CD8-positive, alpha-beta memory T cell (primary cell): Measurements from ENCODE around the gene KIF20B. TPM values are rescaled to one million over a fixed set of nuclear protein-coding genes. Genes with fewer than 3 reads are reported as not detected.
A peak's percentile ranks its signal among the peaks of the same experiment; 100 is the strongest.

ENCODE experiments used
- CTCF ChIA-PET: fragments of 350-600 bp; sonication (Branson Sonifier 250); formaldehyde crosslinking; loops from one replicate; lab custom pipeline; 2021; ENCODE audit warnings: antibody characterized with exemption; lab: Charles Lee
- POLR2A ChIA-PET: fragments of 350-600 bp; sonication (Branson Sonifier 250); formaldehyde crosslinking; loops from one replicate; lab custom pipeline; 2021; ENCODE audit warnings: antibody characterized with exemption; lab: Charles Lee
- DNase-seq, 5 donors: peaks; one replicate each; pipeline versions ENCODE4 v3.0.0 to v3.0.0-alpha.2; 2020 to 2022; ENCODE audit warnings: mixed read lengths in 1 of 5
- H3K27ac ChIP-seq: one replicate; pipeline ENCODE4 v1.7.0; 2013; ENCODE audit warnings: low read depth, mild to moderate bottlenecking, low read length, moderate library complexity
- H3K27me3 ChIP-seq: 2 replicates; pipeline ENCODE4 v1.7.0; 2013; ENCODE audit warnings: low read length, mild to moderate bottlenecking; ENCODE audit not compliant: insufficient read depth, poor library complexity, severe bottlenecking
- H3K36me3 ChIP-seq: 2 replicates; pipeline ENCODE4 v1.7.0; 2013; ENCODE audit warnings: mild to moderate bottlenecking, low read length, moderate library complexity; ENCODE audit not compliant: insufficient read depth
- H3K4me1 ChIP-seq: 2 replicates; pipeline ENCODE4 v1.7.0; 2013; ENCODE audit warnings: mild to moderate bottlenecking, low read length, moderate library complexity; ENCODE audit not compliant: insufficient read depth
- H3K4me3 ChIP-seq: 2 replicates; pipeline ENCODE4 v1.7.0; 2013; ENCODE audit warnings: mild to moderate bottlenecking, low read length
- H3K9me3 ChIP-seq: 2 replicates; pipeline ENCODE4 v1.7.0; 2013; ENCODE audit warnings: mild to moderate bottlenecking, low read length
- H3K27ac Mint-ChIP-seq, 8 donors: one replicate each; pipeline ENCODE4 v1.8.0; 2020 to 2021; ENCODE audit warnings: mixed read lengths in 8 of 8, mild to moderate bottlenecking in 6 of 8, inconsistent platforms in 3 of 8, moderate library complexity in 3 of 8
- H3K27me3 Mint-ChIP-seq, 2 donors: one replicate each; pipeline ENCODE4 v1.8.0; 2020 to 2021; ENCODE audit warnings: mixed read lengths in 2 of 2, mild to moderate bottlenecking in 1 of 2, moderate library complexity in 1 of 2
- H3K36me3 Mint-ChIP-seq, 3 donors: one replicate each; pipeline ENCODE4 v1.8.0; 2020 to 2021; ENCODE audit warnings: mixed read lengths in 3 of 3, inconsistent platforms in 1 of 3, mild to moderate bottlenecking in 1 of 3
- H3K4me1 Mint-ChIP-seq, 3 donors: one replicate each; pipeline ENCODE4 v1.8.0; 2020 to 2021; ENCODE audit warnings: mixed read lengths in 3 of 3, inconsistent platforms in 1 of 3, mild to moderate bottlenecking in 1 of 3
- H3K4me3 Mint-ChIP-seq, 7 donors: one replicate each; pipeline ENCODE4 v1.8.0; 2020 to 2021; ENCODE audit warnings: mixed read lengths in 7 of 7, mild to moderate bottlenecking in 6 of 7, moderate library complexity in 4 of 7, inconsistent platforms in 2 of 7
- H3K9me3 Mint-ChIP-seq, 5 donors: one replicate each; pipeline ENCODE4 v1.8.0; 2020 to 2022; ENCODE audit warnings: mixed read lengths in 5 of 5, mild to moderate bottlenecking in 3 of 5, moderate library complexity in 2 of 5, inconsistent platforms in 1 of 5
- polyA plus RNA-seq: library from polyadenylated mRNA; unstranded; fragments of 300-500 nt; fragmentation: Illumina TruSeq; gene quantifications from one replicate; pipeline ENCODE4 v1.2.3, GENCODE V29; 2021
- total RNA-seq, 2 experiments: library from RNA; stranded (reverse); gene quantifications; one replicate each; pipeline ENCODE4 v1.2.3, GENCODE V29; 2021

Gene KIF20B
- total RNA-seq (10 to 100 TPM; 39.9 to 40.4 TPM), polyA plus RNA-seq (23.8 TPM)

GRCh38 chr10:89701242-89702120 lies at the start of gene KIF20B:
Gene KIF20B (plus strand): TSS chr10:89701590. CDS start chr10:89705295, 3,705 bp downstream.
- peaks cover 13% of the 10 kb centered on the region for H3K4me1 ChIP-seq
- H3K27me3 ChIP-seq: no peaks in the 10 kb centered on the region
- no peaks in the 10 kb centered on the region for H3K27me3 Mint-ChIP-seq
- CTCF ChIA-PET: interaction anchor here (0.8 to 1.4 kb wide), 5 partner anchors 11 to 337 kb away, joined by 3 to 5 read pairs (median 3); no protein-coding TSS in a partner anchor
- H3K27ac Mint-ChIP-seq: peak within 1 kb of the TSS; percentile 91 to 100 (median 99)
- peaks cover 0 to 11% (median 4%) of the 10 kb centered on the region in 3 donors for H3K36me3 Mint-ChIP-seq
- H3K9me3 Mint-ChIP-seq: no peaks in the 10 kb centered on the region
- H3K27ac ChIP-seq: peak within 1 kb of the TSS; percentile 84
- peak within 1 kb of the TSS; percentile 95 to 99 (median 97) for H3K4me3 Mint-ChIP-seq
- peaks cover 31 to 53% (median 47%) of the 10 kb centered on the region in 3 donors for H3K4me1 Mint-ChIP-seq
- peak within 1 kb of the TSS; percentile 86 for H3K4me3 ChIP-seq
- H3K36me3 ChIP-seq: no peaks in the 10 kb centered on the region
- DNase-seq: peak; percentile 91 to 96 (median 95)
- POLR2A ChIA-PET: interaction anchor here (0.6 to 1.4 kb wide), 9 partner anchors 9 to 1462 kb away, joined by 3 to 5 read pairs (median 4); partner anchors contain the start of genes IFIT5, LIPA and RNLS
- no peaks in the 10 kb centered on the region for H3K9me3 ChIP-seq

- Histone ChIP-seq H3K4me1 (no peaks in the 10 kb centered on the region), H3K9me3 (no peaks in the 10 kb centered on the region), H3K27me3 (no peaks in the 10 kb centered on the region), H3K27ac (no peak overlapping the region), H3K36me3 (no peaks in the 10 kb centered on the region), H3K4me3 (no peak overlapping the region)
- no peak overlapping the region for H3K4me3 Mint-ChIP-seq
- H3K27me3 Mint-ChIP-seq: peaks cover 22 to 29% of the 10 kb centered on the region in 2 donors
- DNase-seq: no peak
- POLR2A ChIA-PET: no interaction called here
- H3K9me3 Mint-ChIP-seq: peaks cover 0 to 2% (median 0%) of the 10 kb centered on the region in 5 donors
- CTCF ChIA-PET: no interaction called here
- no peak overlapping the region for H3K27ac Mint-ChIP-seq
- H3K36me3 Mint-ChIP-seq: peaks cover 0 to 4% (median 0%) of the 10 kb centered on the region in 3 donors
- H3K4me1 Mint-ChIP-seq: no peaks in the 10 kb centered on the region
Observed at GRCh38 chr10:89651916-89652573, 49.3 kb upstream of the KIF20B start.

DNA sequence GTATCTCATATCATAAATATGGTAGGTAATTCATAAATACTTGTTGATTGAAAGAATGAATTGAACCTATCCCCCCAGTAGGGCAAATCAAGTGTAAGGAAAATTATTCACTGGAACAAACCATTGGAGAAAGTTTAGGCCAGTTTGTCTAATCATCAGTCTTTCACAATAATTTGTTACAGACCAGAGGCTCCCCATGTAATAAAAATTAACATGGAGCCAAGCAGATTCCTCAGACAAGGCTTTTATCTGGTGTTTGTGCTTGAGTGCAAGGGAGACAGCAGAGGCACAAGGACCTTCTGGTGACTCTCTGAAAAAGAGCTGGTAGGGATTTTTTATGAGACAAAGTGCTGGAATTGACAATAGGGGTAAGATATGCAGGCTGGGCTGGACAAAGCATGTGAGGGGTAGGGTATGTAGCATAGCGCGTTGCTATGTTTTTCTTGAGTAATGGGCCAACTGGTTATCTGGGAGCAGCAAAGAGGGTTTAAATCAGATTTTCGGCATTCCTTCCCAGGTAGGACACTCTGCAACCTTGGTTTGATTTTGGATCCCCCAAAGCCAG lies 48.5 kb upstream of the KIF20B start:
- DNase-seq: no peak
- H3K27ac Mint-ChIP-seq: no peak overlapping the region
- no peaks in the 10 kb centered on the region for H3K27me3 ChIP-seq
- H3K4me1 Mint-ChIP-seq: no peaks in the 10 kb centered on the region
- H3K9me3 Mint-ChIP-seq: peaks cover 0 to 2% (median 0%) of the 10 kb centered on the region in 5 donors
- H3K4me3 ChIP-seq: no peak overlapping the region
- H3K9me3 ChIP-seq: no peaks in the 10 kb centered on the region
- H3K27me3 Mint-ChIP-seq: peaks cover 20 to 25% of the 10 kb centered on the region in 2 donors
- ChIA-PET POLR2A (no interaction called here), CTCF (no interaction called here)
- H3K4me3 Mint-ChIP-seq: no peak overlapping the region
- no peaks in the 10 kb centered on the region for H3K4me1 ChIP-seq
- no peak overlapping the region for H3K27ac ChIP-seq
- H3K36me3 Mint-ChIP-seq: peaks cover 0 to 4% (median 0%) of the 10 kb centered on the region in 3 donors
- H3K36me3 ChIP-seq: no peaks in the 10 kb centered on the region

DNA sequence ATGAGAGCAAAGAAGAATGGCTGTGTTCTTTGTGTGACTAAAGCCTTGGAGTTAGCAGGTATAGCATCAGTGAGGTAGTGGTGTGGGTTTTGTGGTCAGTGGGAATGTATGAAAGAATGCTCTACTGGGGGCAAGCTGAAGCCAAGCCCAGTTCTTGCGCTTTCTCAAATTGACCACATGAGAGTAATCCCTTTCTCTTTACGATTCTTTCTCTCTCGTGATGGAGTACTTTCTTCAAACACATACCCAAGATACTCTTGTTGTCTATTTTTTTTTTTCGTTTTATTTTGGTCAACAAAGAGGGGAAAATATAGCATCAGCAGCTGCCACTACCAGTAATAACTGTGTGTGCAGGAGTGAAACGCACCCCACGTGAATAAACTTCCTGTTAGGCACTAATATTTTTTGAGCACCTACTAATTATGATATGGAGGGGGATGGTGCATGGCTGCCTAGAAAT lies 48.0 kb upstream of the KIF20B start:
- no peak for DNase-seq
- CTCF ChIA-PET: no interaction called here
- H3K9me3 ChIP-seq: no peaks in the 10 kb centered on the region
- POLR2A ChIA-PET: no interaction called here
- H3K4me1 Mint-ChIP-seq: no peaks in the 10 kb centered on the region
- H3K27ac Mint-ChIP-seq: no peak overlapping the region
- no peak overlapping the region for H3K4me3 Mint-ChIP-seq
- peaks cover 17 to 24% of the 10 kb centered on the region in 2 donors for H3K27me3 Mint-ChIP-seq
- no peaks in the 10 kb centered on the region for H3K27me3 ChIP-seq
- no peaks in the 10 kb centered on the region for H3K4me1 ChIP-seq
- H3K4me3 ChIP-seq: no peak overlapping the region
- peaks cover 0 to 2% (median 0%) of the 10 kb centered on the region in 5 donors for H3K9me3 Mint-ChIP-seq
- no peak overlapping the region for H3K27ac ChIP-seq
- H3K36me3 Mint-ChIP-seq: peaks cover 0 to 4% (median 0%) of the 10 kb centered on the region in 3 donors
- H3K36me3 ChIP-seq: no peaks in the 10 kb centered on the region

GRCh38 chr10:89655722-89656121 lies 45.7 kb upstream of the KIF20B start:
- no peak overlapping the region for H3K4me3 Mint-ChIP-seq
- DNase-seq: no peak
- ChIA-PET POLR2A (no interaction called here), CTCF (no interaction called here)
- H3K27ac Mint-ChIP-seq: no peak overlapping the region
- H3K9me3 Mint-ChIP-seq: peaks cover 0 to 2% (median 0%) of the 10 kb centered on the region in 5 donors
- no peak overlapping the region for H3K4me3 ChIP-seq
- H3K36me3 Mint-ChIP-seq: peaks cover 0 to 4% (median 0%) of the 10 kb centered on the region in 3 donors
- no peak overlapping the region for H3K27ac ChIP-seq
- no peaks in the 10 kb centered on the region for H3K36me3 ChIP-seq
- peaks cover 5 to 22% of the 10 kb centered on the region in 2 donors for H3K27me3 Mint-ChIP-seq
- no peaks in the 10 kb centered on the region for H3K4me1 Mint-ChIP-seq
- H3K9me3 ChIP-seq: no peaks in the 10 kb centered on the region
- no peaks in the 10 kb centered on the region for H3K4me1 ChIP-seq
- no peaks in the 10 kb centered on the region for H3K27me3 ChIP-seq

GRCh38 chr10:89657302-89657701 lies 44.1 kb upstream of the KIF20B start:
- no peak overlapping the region for H3K27ac Mint-ChIP-seq
- H3K27me3 ChIP-seq: no peaks in the 10 kb centered on the region
- H3K36me3 Mint-ChIP-seq: peaks cover 0 to 4% (median 0%) of the 10 kb centered on the region in 3 donors
- no peaks in the 10 kb centered on the region for H3K4me1 ChIP-seq
- no peaks in the 10 kb centered on the region for H3K9me3 ChIP-seq
- ChIA-PET CTCF (no interaction called here), POLR2A (no interaction called here)
- no peak overlapping the region for H3K4me3 Mint-ChIP-seq
- peaks cover 0 to 2% (median 0%) of the 10 kb centered on the region in 5 donors for H3K9me3 Mint-ChIP-seq
- H3K27me3 Mint-ChIP-seq: peaks cover 5 to 23% of the 10 kb centered on the region in 2 donors
- no peaks in the 10 kb centered on the region for H3K36me3 ChIP-seq
- no peak overlapping the region for H3K4me3 ChIP-seq
- no peak overlapping the region for H3K27ac ChIP-seq
- H3K4me1 Mint-ChIP-seq: no peaks in the 10 kb centered on the region
- DNase-seq: no peak

DNA sequence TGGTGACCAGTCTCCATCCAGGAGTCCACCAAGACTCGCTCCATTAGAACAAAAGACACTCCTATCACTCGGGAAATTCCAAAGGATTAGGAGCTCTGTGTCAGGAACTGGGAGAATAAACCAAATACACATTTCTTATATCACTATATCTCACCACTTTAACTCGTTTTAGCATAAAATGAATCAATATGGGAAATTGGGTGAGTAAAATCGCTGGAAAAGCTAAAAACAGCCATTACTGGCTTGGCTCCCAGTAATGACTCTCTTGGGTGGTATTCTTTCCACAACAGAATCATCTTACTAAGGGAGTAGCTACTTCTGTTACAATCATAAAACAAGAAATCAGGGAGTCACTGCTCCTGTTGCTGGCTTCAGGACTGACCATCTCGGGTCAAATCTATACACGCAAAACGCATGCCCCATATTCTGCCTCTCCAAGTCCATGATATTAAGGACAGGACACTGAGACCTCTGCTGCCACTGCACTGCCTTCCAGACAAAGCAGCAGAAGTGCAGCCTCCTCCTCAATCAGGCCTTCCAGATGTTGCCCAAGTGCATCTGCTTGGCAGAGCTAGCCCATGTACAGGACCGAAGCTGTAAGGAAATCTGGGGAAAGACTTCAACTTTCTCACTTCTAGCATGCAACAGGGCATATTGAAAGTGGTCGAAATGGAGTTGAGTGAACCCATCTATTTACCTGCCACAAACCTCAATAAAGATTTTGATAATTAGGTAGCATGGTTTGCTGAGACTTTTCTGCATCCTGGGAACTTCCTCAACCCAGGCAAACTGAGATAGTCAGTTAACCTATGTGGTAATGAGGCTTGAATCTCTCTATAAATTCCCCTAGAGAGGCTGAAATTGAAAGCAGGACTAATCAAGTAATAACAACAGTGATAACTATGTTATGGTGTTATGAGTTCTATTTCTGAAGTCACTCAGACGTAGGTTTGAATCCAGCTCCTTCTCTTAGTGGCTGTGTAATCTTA lies 42.0 kb upstream of the KIF20B start:
- ChIA-PET CTCF (interaction anchor here (1.0 to 1.3 kb wide), 2 partner anchors 11 to 44 kb away, joined by 3 read pairs; no protein-coding TSS in a partner anchor), POLR2A (no interaction called here)
- Mint-ChIP-seq H3K27ac (no peak overlapping the region), H3K9me3 (peaks cover 0 to 2% (median 0%) of the 10 kb centered on the region in 5 donors), H3K36me3 (peaks cover 0 to 4% (median 0%) of the 10 kb centered on the region in 3 donors), H3K27me3 (peaks cover 3 to 23% of the 10 kb centered on the region in 2 donors), H3K4me3 (no peak overlapping the region), H3K4me1 (no peaks in the 10 kb centered on the region)
- DNase-seq: no peak
- no peaks in the 10 kb centered on the region for H3K9me3 ChIP-seq
- H3K4me3 ChIP-seq: no peak overlapping the region
- no peaks in the 10 kb centered on the region for H3K4me1 ChIP-seq
- no peaks in the 10 kb centered on the region for H3K27me3 ChIP-seq
- H3K36me3 ChIP-seq: no peaks in the 10 kb centered on the region
- no peak overlapping the region for H3K27ac ChIP-seq
